GM12872 (cell line): Measurements from ENCODE around the gene PTPRN2.

Experiments
- CTCF ChIP-seq: IDR thresholded peaks from 3 replicates; pipeline ENCODE4 v1.5.1; 2011; ENCODE audit warnings: low read depth, mild to moderate bottlenecking, low read length, moderate library complexity; ENCODE audit not compliant: insufficient read depth

PTPRN2 gene

GRCh38 chr7:157780721-157781120 is 806.9 kb downstream of the PTPRN2 start:
- no peak for TF ChIP-seq CTCF

- no peak for TF ChIP-seq CTCF
These were observed 807.3 kb downstream of the PTPRN2 start for GRCh38 chr7:157780312-157780711.

GRCh38 chr7:157779206-157779605 is 808.4 kb downstream of the PTPRN2 start:
- no peak for TF ChIP-seq CTCF

GRCh38 chr7:157775560-157776332 is 811.9 kb downstream of the PTPRN2 start:
- no peak for TF ChIP-seq CTCF

- no peak for TF ChIP-seq CTCF
These were observed 812.5 kb downstream of the PTPRN2 start for GRCh38 chr7:157775021-157775559.

GRCh38 chr7:157774495-157774894 is 813.1 kb downstream of the PTPRN2 start:
- TF ChIP-seq CTCF = no peak

GRCh38 chr7:157773361-157773760 is 814.3 kb downstream of the PTPRN2 start:
- no peak for TF ChIP-seq CTCF
